ENCODE data around the gene ZBTB34.
A peak's percentile ranks its signal among the peaks of the same experiment; 100 is the strongest.

ZBTB34 gene

DNA sequence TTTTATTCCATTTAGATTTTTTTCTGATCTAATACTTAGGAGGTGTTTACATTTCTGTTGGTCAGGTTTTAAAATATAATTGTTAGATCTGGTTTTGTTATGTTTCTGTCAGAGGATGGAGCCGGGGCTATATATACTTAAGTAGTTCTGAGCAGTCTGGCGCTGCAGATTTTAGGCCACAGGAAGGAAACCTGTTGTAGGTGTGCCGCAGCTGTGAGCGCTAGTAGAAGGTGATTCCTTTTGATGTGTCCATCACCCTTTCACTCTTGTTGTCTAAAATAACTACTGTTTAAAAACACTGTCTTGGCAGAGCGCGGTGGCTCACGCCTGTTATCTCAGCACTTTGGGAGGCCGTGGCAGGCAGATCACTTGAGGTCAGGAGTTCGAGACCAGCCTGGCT is 17.0 kb downstream of the ZBTB34 start:
- no peaks in the 10 kb centered on the region for H3K9me3 ChIP-seq (ENCODE audit: control insufficient read depth, low read length)
- whole genome bisulfite sequencing, 2 experiments (ENCODE audit: insufficient coverage in 2 of 2): 87 to 92% methylated on average over 7 to 8 of the region's 9 CpGs
- no peaks in the 10 kb centered on the region for H3K4me1 ChIP-seq (ENCODE audit: control insufficient read depth, insufficient read depth, low read length, poor library complexity, severe bottlenecking)
- peaks cover 46% of the 10 kb centered on the region for H3K36me3 ChIP-seq (ENCODE audit: control insufficient read depth, insufficient read depth, low read length)
- H3K27ac ChIP-seq (ENCODE audit: low read depth, low read length, severe bottlenecking): no peak overlapping the region
- H3K4me3 ChIP-seq (ENCODE audit: extremely low read depth, insufficient read depth, low read length, poor library complexity, severe bottlenecking): no peak overlapping the region

DNA sequence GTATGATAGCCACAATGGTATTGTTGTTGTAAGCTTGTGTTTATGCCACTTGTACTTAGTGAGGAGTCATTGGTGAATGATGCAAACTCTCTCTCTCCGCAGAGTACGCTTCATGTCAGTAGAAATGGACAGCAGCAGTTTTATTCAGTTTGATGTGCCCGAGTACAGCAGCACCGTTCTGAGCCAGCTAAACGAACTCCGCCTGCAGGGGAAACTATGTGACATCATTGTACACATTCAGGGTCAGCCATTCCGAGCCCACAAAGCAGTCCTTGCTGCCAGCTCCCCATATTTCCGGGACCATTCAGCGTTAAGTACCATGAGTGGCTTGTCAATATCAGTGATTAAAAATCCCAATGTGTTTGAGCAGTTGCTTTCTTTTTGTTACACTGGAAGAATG is 18.8 kb downstream of the ZBTB34 start:
- H3K4me1 ChIP-seq (ENCODE audit: control insufficient read depth, insufficient read depth, low read length, poor library complexity, severe bottlenecking): no peaks in the 10 kb centered on the region
- WGBS, 2 experiments (ENCODE audit: insufficient coverage in 2 of 2): 89 to 99% methylated on average over 9 of the region's 9 CpGs
- H3K27ac ChIP-seq (ENCODE audit: low read depth, low read length, severe bottlenecking): no peak overlapping the region
- peaks cover 47% of the 10 kb centered on the region for H3K36me3 ChIP-seq (ENCODE audit: control insufficient read depth, insufficient read depth, low read length)
- H3K9me3 ChIP-seq (ENCODE audit: control insufficient read depth, low read length): no peaks in the 10 kb centered on the region
- H3K4me3 ChIP-seq (ENCODE audit: extremely low read depth, insufficient read depth, low read length, poor library complexity, severe bottlenecking): no peak overlapping the region

DNA sequence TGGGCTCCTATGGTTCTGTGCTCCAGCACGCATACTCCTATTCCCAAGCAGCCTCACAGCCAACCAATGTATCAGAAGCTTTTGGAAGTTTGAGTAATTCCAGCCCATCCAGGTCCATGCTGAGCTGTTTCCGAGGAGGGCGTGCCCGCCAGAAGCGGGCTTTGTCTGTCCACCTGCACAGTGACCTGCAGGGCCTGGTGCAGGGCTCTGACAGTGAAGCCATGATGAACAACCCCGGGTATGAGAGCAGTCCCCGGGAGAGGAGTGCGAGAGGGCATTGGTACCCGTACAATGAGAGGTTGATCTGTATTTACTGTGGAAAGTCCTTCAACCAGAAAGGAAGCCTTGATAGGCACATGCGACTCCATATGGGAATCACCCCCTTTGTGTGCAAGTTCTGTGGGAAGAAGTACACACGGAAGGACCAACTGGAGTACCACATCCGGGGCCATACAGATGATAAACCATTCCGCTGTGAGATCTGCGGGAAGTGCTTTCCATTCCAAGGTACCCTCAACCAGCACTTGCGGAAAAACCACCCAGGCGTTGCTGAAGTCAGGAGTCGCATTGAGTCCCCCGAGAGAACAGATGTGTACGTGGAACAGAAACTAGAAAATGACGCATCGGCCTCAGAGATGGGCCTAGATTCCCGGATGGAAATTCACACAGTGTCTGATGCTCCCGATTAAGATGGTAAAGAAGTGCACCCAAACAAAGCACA is 19.9 kb downstream of the ZBTB34 start:
- no peak overlapping the region for H3K4me3 ChIP-seq (ENCODE audit: extremely low read depth, insufficient read depth, low read length, poor library complexity, severe bottlenecking)
- no peaks in the 10 kb centered on the region for H3K4me1 ChIP-seq (ENCODE audit: control insufficient read depth, insufficient read depth, low read length, poor library complexity, severe bottlenecking)
- H3K27ac ChIP-seq (ENCODE audit: low read depth, low read length, severe bottlenecking): no peak overlapping the region
- WGBS, 2 experiments (ENCODE audit: insufficient coverage in 2 of 2): 96 to 98% methylated on average over 18 to 21 of the region's 23 CpGs
- H3K36me3 ChIP-seq (ENCODE audit: control insufficient read depth, insufficient read depth, low read length): peaks cover 47% of the 10 kb centered on the region
- H3K9me3 ChIP-seq (ENCODE audit: control insufficient read depth, low read length): no peaks in the 10 kb centered on the region

DNA sequence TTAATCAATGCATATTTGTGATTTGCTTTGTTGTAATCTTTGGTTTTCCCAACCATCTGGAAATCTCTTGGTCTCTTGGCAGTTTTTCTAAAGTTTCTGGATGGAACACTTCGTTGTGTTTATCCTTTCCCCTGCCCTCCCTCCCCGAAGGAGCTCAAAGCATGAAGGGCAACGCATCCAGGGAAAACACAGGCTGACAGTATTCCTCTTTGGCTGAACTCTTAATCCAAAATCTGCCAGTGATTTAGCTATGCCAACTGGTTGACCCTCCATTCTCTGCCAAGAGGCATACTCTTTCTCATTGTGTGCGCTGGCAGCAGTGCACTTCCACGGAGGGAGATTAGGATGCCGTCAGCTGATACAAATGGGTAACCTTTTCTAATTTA is 20.5 kb downstream of the ZBTB34 start:
- peaks cover 47% of the 10 kb centered on the region for H3K36me3 ChIP-seq (ENCODE audit: control insufficient read depth, insufficient read depth, low read length)
- H3K27ac ChIP-seq (ENCODE audit: low read depth, low read length, severe bottlenecking): no peak overlapping the region
- WGBS, 2 experiments (ENCODE audit: insufficient coverage in 2 of 2): 100% methylated on average over 3 of the region's 6 CpGs
- no peaks in the 10 kb centered on the region for H3K9me3 ChIP-seq (ENCODE audit: control insufficient read depth, low read length)
- no peaks in the 10 kb centered on the region for H3K4me1 ChIP-seq (ENCODE audit: control insufficient read depth, insufficient read depth, low read length, poor library complexity, severe bottlenecking)
- H3K4me3 ChIP-seq (ENCODE audit: extremely low read depth, insufficient read depth, low read length, poor library complexity, severe bottlenecking): no peak overlapping the region

DNA sequence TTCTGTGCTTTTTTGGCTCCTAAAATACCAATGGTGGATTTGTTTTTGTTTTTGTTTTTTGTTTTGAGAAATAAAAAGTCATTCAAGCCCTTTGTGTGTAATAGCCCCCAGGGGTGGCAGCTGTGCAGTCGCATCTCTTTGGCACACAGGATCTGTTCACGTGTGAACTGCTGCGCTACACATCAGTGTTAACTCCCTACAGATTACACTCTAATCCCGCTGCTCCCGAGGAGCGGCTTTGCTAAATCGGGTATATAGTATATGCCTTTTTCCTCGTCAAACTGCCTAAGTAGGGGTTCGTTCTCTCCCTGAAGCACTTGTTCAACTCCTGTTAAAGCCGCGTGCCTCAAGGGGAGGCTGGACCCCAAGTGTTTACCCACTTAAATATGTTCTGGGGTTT is 22.3 kb downstream of the ZBTB34 start:
- H3K4me1 ChIP-seq (ENCODE audit: control insufficient read depth, insufficient read depth, low read length, poor library complexity, severe bottlenecking): no peaks in the 10 kb centered on the region
- no peak overlapping the region for H3K27ac ChIP-seq (ENCODE audit: low read depth, low read length, severe bottlenecking)
- H3K36me3 ChIP-seq (ENCODE audit: control insufficient read depth, insufficient read depth, low read length): peaks cover 46% of the 10 kb centered on the region
- H3K9me3 ChIP-seq (ENCODE audit: control insufficient read depth, low read length): no peaks in the 10 kb centered on the region
- no peak overlapping the region for H3K4me3 ChIP-seq (ENCODE audit: extremely low read depth, insufficient read depth, low read length, poor library complexity, severe bottlenecking)
- 91 to 99% methylated on average over 8 to 9 of the region's 11 CpGs for WGBS, 2 experiments (ENCODE audit: insufficient coverage in 2 of 2)

DNA sequence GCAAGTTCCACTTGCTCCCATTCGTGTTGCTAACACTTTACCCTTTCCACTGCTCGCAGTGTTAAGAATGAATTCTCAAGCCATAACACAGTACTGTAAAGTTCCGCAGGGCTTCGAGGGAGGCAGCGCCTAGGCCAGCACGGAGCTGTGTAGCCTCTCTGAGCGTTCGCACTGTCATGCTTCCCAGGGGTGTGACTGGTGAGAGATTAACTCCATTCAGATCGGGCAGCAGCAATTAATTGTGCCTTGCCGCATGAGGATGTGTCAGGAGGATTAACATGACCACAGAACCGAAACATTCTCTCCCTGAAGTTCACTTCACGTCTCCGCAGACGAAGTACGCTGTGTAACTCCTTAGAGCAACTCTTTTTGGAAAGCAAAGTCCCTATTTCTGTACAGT is 23.2 kb downstream of the ZBTB34 start:
- Histone ChIP-seq H3K9me3 (ENCODE audit: control insufficient read depth, low read length) (no peaks in the 10 kb centered on the region), H3K4me1 (ENCODE audit: control insufficient read depth, insufficient read depth, low read length, poor library complexity, severe bottlenecking) (no peaks in the 10 kb centered on the region), H3K4me3 (ENCODE audit: extremely low read depth, insufficient read depth, low read length, poor library complexity, severe bottlenecking) (no peak overlapping the region), H3K36me3 (ENCODE audit: control insufficient read depth, insufficient read depth, low read length) (peaks cover 46% of the 10 kb centered on the region), H3K27ac (ENCODE audit: low read depth, low read length, severe bottlenecking) (no peak overlapping the region)
- WGBS, 2 experiments (ENCODE audit: insufficient coverage in 2 of 2): 87 to 92% methylated on average over 10 to 14 of the region's 15 CpGs

DNA sequence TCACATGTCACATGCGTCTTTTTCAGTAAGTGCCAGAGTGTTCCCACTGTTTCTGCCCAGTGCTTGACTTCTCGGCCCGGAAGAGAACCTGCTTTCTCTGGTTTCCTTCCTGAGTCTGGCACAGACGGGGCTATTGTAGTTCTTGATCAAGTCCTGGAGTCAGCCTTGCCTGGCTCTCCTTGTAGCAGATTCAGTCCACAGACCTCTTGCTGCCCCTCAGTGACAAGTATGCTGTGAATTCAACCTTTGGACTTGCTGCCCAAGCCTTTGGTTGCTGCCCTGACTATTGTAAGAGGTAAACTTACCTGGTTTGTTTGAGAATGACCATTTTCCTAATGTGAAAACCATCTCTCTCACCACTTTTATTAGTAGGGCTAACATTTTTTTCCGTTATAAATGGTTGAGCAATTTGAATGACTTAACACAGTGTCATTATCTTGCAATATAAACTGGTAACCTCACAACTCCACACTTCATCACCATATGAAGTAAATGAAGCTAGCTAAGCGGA is 24.7 kb downstream of the ZBTB34 start:
- H3K4me3 ChIP-seq (ENCODE audit: extremely low read depth, insufficient read depth, low read length, poor library complexity, severe bottlenecking): no peak overlapping the region
- no peak overlapping the region for H3K27ac ChIP-seq (ENCODE audit: low read depth, low read length, severe bottlenecking)
- H3K9me3 ChIP-seq (ENCODE audit: control insufficient read depth, low read length): no peaks in the 10 kb centered on the region
- peaks cover 34% of the 10 kb centered on the region for H3K36me3 ChIP-seq (ENCODE audit: control insufficient read depth, insufficient read depth, low read length)
- H3K4me1 ChIP-seq (ENCODE audit: control insufficient read depth, insufficient read depth, low read length, poor library complexity, severe bottlenecking): no peaks in the 10 kb centered on the region
- 91 to 93% methylated on average over 4 of the region's 6 CpGs for WGBS, 2 experiments (ENCODE audit: insufficient coverage in 2 of 2)

DNA sequence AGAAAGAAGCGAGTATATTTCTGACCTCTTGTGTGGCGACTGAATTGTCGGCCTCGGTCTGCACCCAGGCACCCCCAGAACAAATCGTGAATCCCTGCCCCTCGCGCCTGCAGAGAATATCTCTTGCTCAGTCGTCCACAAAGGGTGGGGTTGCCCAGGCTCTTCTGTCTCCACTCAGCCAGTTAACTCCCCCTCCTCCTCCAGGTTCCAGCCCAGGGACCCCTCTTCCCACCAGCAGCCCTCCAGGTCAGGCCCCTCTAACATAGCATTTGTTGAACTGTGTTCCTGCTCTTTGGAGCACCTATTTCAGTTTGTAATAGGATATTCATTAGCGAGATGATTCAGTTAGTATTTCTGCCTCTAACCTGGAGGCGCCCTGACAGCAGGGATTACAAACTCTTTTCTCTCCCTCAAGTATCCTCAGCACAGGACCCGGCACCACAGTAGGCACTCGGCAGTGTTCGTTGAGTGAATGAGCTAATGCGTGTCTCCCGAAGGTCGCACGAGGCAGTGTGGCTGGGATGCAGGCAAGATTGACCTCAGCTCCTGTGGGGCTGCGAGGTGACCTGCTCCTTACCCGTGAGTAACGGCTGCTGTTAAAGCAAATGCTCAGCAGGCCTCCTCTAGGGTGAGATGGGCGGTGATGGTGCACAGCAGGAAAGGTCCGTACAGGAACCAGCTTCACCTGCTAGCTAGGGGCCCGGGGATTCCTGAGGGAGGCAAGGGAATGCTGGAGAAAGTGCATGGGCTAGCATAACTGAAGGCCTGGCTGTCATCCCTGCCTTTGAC is 25.8 kb downstream of the ZBTB34 start:
- Histone ChIP-seq H3K4me3 (ENCODE audit: extremely low read depth, insufficient read depth, low read length, poor library complexity, severe bottlenecking) (no peak overlapping the region), H3K36me3 (ENCODE audit: control insufficient read depth, insufficient read depth, low read length) (peaks cover 24% of the 10 kb centered on the region), H3K9me3 (ENCODE audit: control insufficient read depth, low read length) (no peaks in the 10 kb centered on the region), H3K4me1 (ENCODE audit: control insufficient read depth, insufficient read depth, low read length, poor library complexity, severe bottlenecking) (no peaks in the 10 kb centered on the region), H3K27ac (ENCODE audit: low read depth, low read length, severe bottlenecking) (peak overlapping the region; percentile 0)
- WGBS, 2 experiments (ENCODE audit: insufficient coverage in 2 of 2): 66 to 70% methylated on average over 20 to 23 of the region's 23 CpGs

DNA sequence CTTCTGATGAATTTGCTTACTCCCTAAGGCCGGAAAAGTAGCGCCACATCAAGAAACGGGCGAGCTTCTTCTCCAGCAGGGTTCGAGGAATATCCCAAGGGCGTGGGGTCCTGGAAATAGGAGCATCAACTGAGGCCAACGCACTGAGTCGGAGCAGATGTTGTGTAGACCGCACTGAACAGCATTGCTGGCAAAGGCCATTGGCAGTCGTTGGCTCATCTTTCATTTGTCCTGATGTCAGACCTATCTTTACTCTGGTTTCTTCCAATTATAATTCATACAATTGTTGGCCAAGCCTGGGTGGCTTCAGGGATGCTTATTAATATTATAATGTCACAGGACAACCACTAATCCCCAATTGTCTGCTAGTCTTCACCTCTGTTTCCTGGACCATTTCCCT is 26.5 kb downstream of the ZBTB34 start:
- no peaks in the 10 kb centered on the region for H3K9me3 ChIP-seq (ENCODE audit: control insufficient read depth, low read length)
- peaks cover 18% of the 10 kb centered on the region for H3K36me3 ChIP-seq (ENCODE audit: control insufficient read depth, insufficient read depth, low read length)
- peak overlapping the region; percentile 0 for H3K27ac ChIP-seq (ENCODE audit: low read depth, low read length, severe bottlenecking)
- WGBS, 2 experiments (ENCODE audit: insufficient coverage in 2 of 2): 93 to 98% methylated on average over 9 to 10 of the region's 10 CpGs
- no peak overlapping the region for H3K4me3 ChIP-seq (ENCODE audit: extremely low read depth, insufficient read depth, low read length, poor library complexity, severe bottlenecking)
- H3K4me1 ChIP-seq (ENCODE audit: control insufficient read depth, insufficient read depth, low read length, poor library complexity, severe bottlenecking): no peaks in the 10 kb centered on the region

DNA sequence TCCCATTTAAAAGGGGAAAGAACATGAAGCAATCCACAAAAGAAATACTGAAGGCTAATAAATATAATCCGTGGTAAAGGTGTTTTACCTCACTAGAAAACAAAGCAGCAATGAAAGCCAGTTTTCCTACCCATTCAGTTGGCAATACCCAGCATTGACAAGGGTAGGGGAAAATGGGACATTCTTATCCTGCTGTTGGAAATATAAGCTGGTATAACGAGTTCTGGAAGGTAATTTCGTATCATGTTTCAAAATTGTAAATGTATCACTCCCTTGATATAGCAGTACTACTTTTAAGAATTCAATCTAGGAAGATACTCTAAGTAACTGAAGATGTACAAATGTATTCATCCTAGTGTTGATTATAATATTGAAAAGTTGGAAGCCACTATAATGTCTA is 31.2 kb downstream of the ZBTB34 start:
- H3K9me3 ChIP-seq (ENCODE audit: control insufficient read depth, low read length): no peaks in the 10 kb centered on the region
- no peaks in the 10 kb centered on the region for H3K36me3 ChIP-seq (ENCODE audit: control insufficient read depth, insufficient read depth, low read length)
- no peaks in the 10 kb centered on the region for H3K4me1 ChIP-seq (ENCODE audit: control insufficient read depth, insufficient read depth, low read length, poor library complexity, severe bottlenecking)
- H3K4me3 ChIP-seq (ENCODE audit: extremely low read depth, insufficient read depth, low read length, poor library complexity, severe bottlenecking): no peak overlapping the region
- WGBS, 2 experiments (ENCODE audit: insufficient coverage in 2 of 2): 100% methylated on average over 1 of the region's 3 CpGs; no CpG with 5 or more reads in 1 of the 2 experiments
- no peak overlapping the region for H3K27ac ChIP-seq (ENCODE audit: low read depth, low read length, severe bottlenecking)

DNA sequence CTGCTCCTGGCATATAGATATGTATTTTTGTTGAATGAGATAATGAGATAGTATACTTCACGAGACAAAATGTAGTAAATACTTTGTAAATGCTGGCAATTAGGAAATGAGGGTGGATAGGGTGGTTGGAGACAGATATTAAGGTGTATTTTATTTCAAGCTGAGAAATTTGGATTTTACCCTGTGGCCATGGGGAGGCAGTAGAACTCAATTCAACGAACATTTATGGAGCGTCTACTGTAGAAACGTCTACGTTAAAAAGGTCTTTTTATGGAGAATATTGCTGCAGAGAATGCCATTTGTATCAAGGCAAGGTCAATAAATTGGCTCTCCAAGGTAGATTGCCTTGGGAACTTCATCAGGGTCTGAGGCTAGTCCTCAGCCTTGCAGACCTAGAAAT is 32.6 kb downstream of the ZBTB34 start:
- Histone ChIP-seq H3K4me3 (ENCODE audit: extremely low read depth, insufficient read depth, low read length, poor library complexity, severe bottlenecking) (no peak overlapping the region), H3K9me3 (ENCODE audit: control insufficient read depth, low read length) (no peaks in the 10 kb centered on the region), H3K36me3 (ENCODE audit: control insufficient read depth, insufficient read depth, low read length) (no peaks in the 10 kb centered on the region), H3K4me1 (ENCODE audit: control insufficient read depth, insufficient read depth, low read length, poor library complexity, severe bottlenecking) (no peaks in the 10 kb centered on the region), H3K27ac (ENCODE audit: low read depth, low read length, severe bottlenecking) (no peak overlapping the region)
- 50 to 54% methylated on average over 5 of the region's 5 CpGs for WGBS, 2 experiments (ENCODE audit: insufficient coverage in 2 of 2)

Data from mesodermal cell (in vitro differentiated cells).